Brain microvascular endothelial cell (primary cell): ENCODE data around the gene FOSL1.
A peak's percentile ranks its signal among the peaks of the same experiment; 100 is the strongest.

Source experiments
- DNase-seq: peaks from one replicate; pipeline ENCODE4 v3.0.0-alpha.2; 2020
- H3K27ac ChIP-seq: fragments of 250-450 bp; sonication (Bioruptor Pico); 2 replicates; pipeline ENCODE4 v1.5.1; 2020; ENCODE audit warnings: mild to moderate bottlenecking, moderate library complexity
- H3K27me3 ChIP-seq: fragments of 250-450 bp; sonication (Bioruptor Pico); replicated peaks from 2 replicates; pipeline ENCODE4 v1.5.1; 2020; ENCODE audit warnings: mild to moderate bottlenecking
- H3K36me3 ChIP-seq: fragments of 250-450 bp; sonication (Bioruptor Pico); replicated peaks from 2 replicates; pipeline ENCODE4 v1.5.1; 2020; ENCODE audit warnings: mild to moderate bottlenecking
- H3K4me3 ChIP-seq: 2 replicates; pipeline ENCODE4 v1.5.1; 2011; ENCODE audit warnings: low read depth, mild to moderate bottlenecking, control low read depth, low read length, moderate library complexity
- CTCF ChIP-seq: IDR thresholded peaks from 2 replicates; pipeline ENCODE4 v1.5.1; 2011; ENCODE audit warnings: low read depth, mild to moderate bottlenecking, moderate library complexity, low read length, control low read depth, inconsistent platforms; ENCODE audit errors: missing control alignments
- in situ Hi-C: cut with HindIII; loops from 2 replicates; pipeline ENCODE4 v1.10.0; 2017; ENCODE audit warnings: low sequenced_read_pairs, low pct_ligation_motif_present

FOSL1 gene

DNA sequence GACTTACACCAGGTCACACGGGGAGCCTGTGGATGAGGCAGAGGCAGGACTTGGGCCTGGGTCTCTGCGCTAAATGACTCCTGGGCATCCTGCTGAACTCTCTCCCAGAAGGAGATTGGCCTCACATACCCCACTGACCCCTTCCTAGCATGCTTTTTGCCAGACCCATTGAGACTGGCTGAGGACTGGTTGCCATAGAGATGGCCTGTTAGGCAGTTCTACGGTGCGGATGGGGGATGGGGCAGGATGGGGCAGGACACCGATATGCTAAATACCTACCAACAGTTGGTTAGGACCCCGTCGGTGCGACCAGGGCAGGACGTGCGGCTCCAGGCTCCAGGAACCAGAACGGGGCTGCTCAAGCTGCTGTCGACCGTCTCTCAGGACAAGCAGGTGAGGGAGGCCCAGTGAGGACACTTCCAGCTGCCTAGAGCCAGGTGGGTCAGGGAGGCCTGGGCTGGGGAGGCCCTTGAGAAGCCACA lies 45.3 kb upstream of the FOSL1 start, which contains the start of gene TSGA10IP:
TSS of gene TSGA10IP (plus strand) at position 51 of the 482 bp plus-strand sequence. CDS start at position 247, 196 bp downstream.
- no peak within 1 kb of the TSS for H3K4me3 ChIP-seq
- H3K27ac ChIP-seq: no peak within 1 kb of the TSS
- in situ Hi-C loops: no loop called here
- H3K36me3 ChIP-seq: no peaks in the 10 kb centered on the region
- no peaks in the 10 kb centered on the region for H3K27me3 ChIP-seq
- TF ChIP-seq CTCF: no peak
- no peak for DNase-seq

GRCh38 chr11:65944767-65945166 lies 44.6 kb upstream of the FOSL1 start:
- no peaks in the 10 kb centered on the region for H3K27me3 ChIP-seq
- no peak overlapping the region for H3K27ac ChIP-seq
- H3K4me3 ChIP-seq: no peak overlapping the region
- in situ Hi-C loops: no loop called here
- DNase-seq: no peak
- TF ChIP-seq CTCF: no peak
- no peaks in the 10 kb centered on the region for H3K36me3 ChIP-seq

- Histone ChIP-seq H3K27ac (no peak overlapping the region), H3K4me3 (no peak overlapping the region), H3K27me3 (no peaks in the 10 kb centered on the region), H3K36me3 (no peaks in the 10 kb centered on the region)
- no peak for DNase-seq
- in situ Hi-C loops: no loop called here
- TF ChIP-seq CTCF: no peak
Observed at GRCh38 chr11:65944191-65944590, 44.0 kb upstream of the FOSL1 start.

- in situ Hi-C loops: no loop called here
- no peak overlapping the region for H3K4me3 ChIP-seq
- TF ChIP-seq CTCF: no peak
- H3K36me3 ChIP-seq: no peaks in the 10 kb centered on the region
- DNase-seq: no peak
- H3K27ac ChIP-seq: no peak overlapping the region
- H3K27me3 ChIP-seq: no peaks in the 10 kb centered on the region
Observed at GRCh38 chr11:65942531-65942930, 42.3 kb upstream of the FOSL1 start.

DNA sequence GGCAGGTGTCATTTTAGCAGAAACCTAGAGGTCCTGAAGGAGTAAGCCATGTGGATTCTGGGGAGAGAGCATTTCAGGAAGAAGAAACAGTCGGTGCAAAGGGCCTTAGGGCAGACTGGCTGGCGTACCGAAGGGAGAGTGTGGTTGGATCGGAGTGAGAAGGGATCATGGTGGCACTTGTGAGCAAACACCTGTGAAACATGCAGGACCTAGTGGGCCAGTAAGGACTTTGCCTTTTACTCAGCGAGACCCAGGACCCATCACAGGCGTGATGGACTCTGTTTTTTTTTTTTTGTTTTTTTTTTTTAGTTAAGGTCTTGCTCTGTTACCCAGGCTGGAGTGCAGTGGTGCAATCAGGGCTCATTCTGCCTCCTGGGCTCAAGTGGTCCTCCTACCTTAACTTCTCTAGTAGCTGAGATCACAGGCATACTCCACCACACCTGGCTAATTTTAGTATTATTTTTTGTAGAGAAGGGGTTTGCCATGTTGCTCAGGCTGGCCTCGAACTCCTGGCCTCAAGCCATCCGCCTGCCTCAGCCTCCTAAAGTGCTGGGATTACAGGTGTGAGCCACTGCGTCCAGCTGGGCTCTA lies 41.6 kb upstream of the FOSL1 start:
- Histone ChIP-seq H3K27me3 (no peaks in the 10 kb centered on the region), H3K27ac (peak overlapping the region; percentile 42), H3K36me3 (no peaks in the 10 kb centered on the region), H3K4me3 (no peak overlapping the region)
- TF ChIP-seq CTCF: no peak
- DNase-seq: no peak
- in situ Hi-C loops: no loop called here

GRCh38 chr11:65937766-65938165 lies 37.6 kb upstream of the FOSL1 start:
- in situ Hi-C loops: no loop called here
- Histone ChIP-seq H3K4me3 (no peak overlapping the region), H3K36me3 (no peaks in the 10 kb centered on the region), H3K27me3 (no peaks in the 10 kb centered on the region), H3K27ac (no peak overlapping the region)
- TF ChIP-seq CTCF: no peak
- no peak for DNase-seq
